ENCODE results near the gene ITPKB. TPM values are rescaled to one million over a fixed set of nuclear protein-coding genes. Genes with fewer than 3 reads are reported as not detected.

Gene ITPKB
- polyA plus RNA-seq, 1 experiment = 2.8 TPM

GRCh38 chr1:226702318-226702956 is 36.6 kb downstream of the ITPKB start:
- ChIA-PET CTCF (interaction anchor here (0.6 to 2.4 kb wide), 6 partner anchors 10 to 180 kb away, joined by 3 to 7 read pairs (median 4); no protein-coding TSS in a partner anchor), POLR2A (interaction anchor here (0.6 to 1.2 kb wide), 6 partner anchors 38 to 737 kb away, joined by 3 to 8 read pairs (median 4); no protein-coding TSS in a partner anchor)
- peak overlapping the region; percentile 64 for H3K4me3 ChIP-seq (ENCODE audit: low read depth, low read length)
- peaks cover 4% of the 10 kb centered on the region for H3K27me3 ChIP-seq (ENCODE audit: control insufficient read depth, insufficient read depth, low read length)
- TF ChIP-seq CTCF (IDR thresholded peaks at IDR 0.05; ENCODE audit: low read depth, low read length) = no peak
- 0 out of 2 replicates have a peak, but pooled peaks cover 4% of the 10 kb centered on the region for H3K9me3 ChIP-seq (ENCODE audit: control insufficient read depth, insufficient read depth, low read length)
- peak; percentile 15 for DNase-seq (ENCODE audit: low read depth, low spot score)
- H3K27ac ChIP-seq (ENCODE audit: low read depth, low read length) = peak overlapping the region; percentile 98

GRCh38 chr1:226700861-226701260 is 38.2 kb downstream of the ITPKB start:
- CTCF ChIA-PET = interaction anchor here (0.7 to 1.7 kb wide), 2 partner anchors 51 to 74 kb away, joined by 4 to 5 read pairs; no protein-coding TSS in a partner anchor
- H3K27ac ChIP-seq (ENCODE audit: low read depth, low read length) = no peak overlapping the region
- no peak for TF ChIP-seq CTCF (IDR thresholded peaks at IDR 0.05; ENCODE audit: low read depth, low read length)
- H3K4me3 ChIP-seq (ENCODE audit: low read depth, low read length) = no peak overlapping the region
- DNase-seq (ENCODE audit: low read depth, low spot score) = no peak
- H3K9me3 ChIP-seq (ENCODE audit: control insufficient read depth, insufficient read depth, low read length) = 0 out of 2 replicates have a peak, but pooled peaks cover 4% of the 10 kb centered on the region
- peaks cover 4% of the 10 kb centered on the region for H3K27me3 ChIP-seq (ENCODE audit: control insufficient read depth, insufficient read depth, low read length)
- POLR2A ChIA-PET = no interaction called here

GRCh38 chr1:226699166-226699565 is 39.9 kb downstream of the ITPKB start:
- Histone ChIP-seq H3K9me3 (ENCODE audit: control insufficient read depth, insufficient read depth, low read length) (0 out of 2 replicates have a peak, but pooled peaks cover 4% of the 10 kb centered on the region), H3K27ac (ENCODE audit: low read depth, low read length) (no peak overlapping the region), H3K4me3 (ENCODE audit: low read depth, low read length) (no peak overlapping the region), H3K27me3 (ENCODE audit: control insufficient read depth, insufficient read depth, low read length) (peaks cover 4% of the 10 kb centered on the region)
- CTCF ChIA-PET = interaction anchor here (2.0 kb wide), 1 partner anchor 129 kb away, joined by 4 read pairs; no protein-coding TSS in a partner anchor
- TF ChIP-seq CTCF (IDR thresholded peaks at IDR 0.05; ENCODE audit: low read depth, low read length) = no peak
- no peak for DNase-seq (ENCODE audit: low read depth, low spot score)
- POLR2A ChIA-PET = no interaction called here

- ChIA-PET CTCF (interaction anchor here (1.3 to 2.0 kb wide), 2 partner anchors 65 to 130 kb away, joined by 4 read pairs; no protein-coding TSS in a partner anchor), POLR2A (no interaction called here)
- H3K27ac ChIP-seq (ENCODE audit: low read depth, low read length) = no peak overlapping the region
- no peak overlapping the region for H3K4me3 ChIP-seq (ENCODE audit: low read depth, low read length)
- 0 out of 2 replicates have a peak, but pooled peaks cover 4% of the 10 kb centered on the region for H3K9me3 ChIP-seq (ENCODE audit: control insufficient read depth, insufficient read depth, low read length)
- no peak for DNase-seq (ENCODE audit: low read depth, low spot score)
- no peak for TF ChIP-seq CTCF (IDR thresholded peaks at IDR 0.05; ENCODE audit: low read depth, low read length)
- H3K27me3 ChIP-seq (ENCODE audit: control insufficient read depth, insufficient read depth, low read length) = peaks cover 4% of the 10 kb centered on the region
Observed at GRCh38 chr1:226698659-226699058, 40.4 kb downstream of the ITPKB start.

- Histone ChIP-seq H3K27ac (ENCODE audit: low read depth, low read length) (no peak overlapping the region), H3K9me3 (ENCODE audit: control insufficient read depth, insufficient read depth, low read length) (0 out of 2 replicates have a peak, but pooled peaks cover 4% of the 10 kb centered on the region), H3K4me3 (ENCODE audit: low read depth, low read length) (no peak overlapping the region), H3K27me3 (ENCODE audit: control insufficient read depth, insufficient read depth, low read length) (peaks cover 4% of the 10 kb centered on the region)
- POLR2A ChIA-PET = no interaction called here
- no peak for TF ChIP-seq CTCF (IDR thresholded peaks at IDR 0.05; ENCODE audit: low read depth, low read length)
- DNase-seq (ENCODE audit: low read depth, low spot score) = no peak
- CTCF ChIA-PET = interaction anchor here (1.3 to 2.0 kb wide), 2 partner anchors 64 to 130 kb away, joined by 4 read pairs; no protein-coding TSS in a partner anchor
Observed at GRCh38 chr1:226697929-226698544, 41.0 kb downstream of the ITPKB start.
